H9 (cell line): ENCODE data around the gene TMEM107. TPM values are rescaled to one million over a fixed set of nuclear protein-coding genes. Genes with fewer than 3 reads are reported as not detected.

Experiments used
- DNase-seq: peaks from one replicate; pipeline ENCODE4 v3.0.0-alpha.2; 2017
- H2AFZ ChIP-seq: one replicate; pipeline ENCODE4 v1.6.1; 2013; ENCODE audit warnings: mild to moderate bottlenecking, low read length, control low read depth, moderate library complexity
- H2AK5ac ChIP-seq: 2 replicates; pipeline ENCODE4 v1.6.1; 2013; ENCODE audit warnings: low read length, control low read depth, mixed read lengths; ENCODE audit not compliant: insufficient read length
- H2BK120ac ChIP-seq: one replicate; pipeline ENCODE4 v1.6.1; 2013; ENCODE audit warnings: low read depth, mild to moderate bottlenecking, low read length, control low read depth, inconsistent platforms; ENCODE audit not compliant: poor library complexity, severe bottlenecking
- H2BK12ac ChIP-seq: 2 replicates; pipeline ENCODE4 v1.6.1; 2013; ENCODE audit warnings: low read length, control low read depth, mixed read lengths, low read depth; ENCODE audit not compliant: insufficient read length
- H2BK15ac ChIP-seq: 2 replicates; pipeline ENCODE4 v1.6.1; 2013; ENCODE audit warnings: low read depth, low read length, control low read depth
- H2BK20ac ChIP-seq: one replicate; pipeline ENCODE4 v1.6.1; 2013; ENCODE audit warnings: low read depth, mild to moderate bottlenecking, low read length, control low read depth, inconsistent platforms; ENCODE audit not compliant: poor library complexity, severe bottlenecking
- H2BK5ac ChIP-seq: 2 replicates; pipeline ENCODE4 v1.6.1; 2013; ENCODE audit warnings: low read length, control low read depth, mixed read lengths; ENCODE audit not compliant: insufficient read length
- H3K14ac ChIP-seq: 2 replicates; pipeline ENCODE4 v1.6.1; 2013; ENCODE audit warnings: low read length, control low read depth; ENCODE audit not compliant: insufficient read depth
- H3K18ac ChIP-seq: 2 replicates; pipeline ENCODE4 v1.6.1; 2013; ENCODE audit warnings: low read depth, mild to moderate bottlenecking, mixed read lengths, low read length, control low read depth; ENCODE audit not compliant: insufficient read length
- H3K23ac ChIP-seq: 2 replicates; pipeline ENCODE4 v1.6.1; 2013; ENCODE audit warnings: low read length, control low read depth, mixed read lengths, low read depth; ENCODE audit not compliant: insufficient read length
- H3K23me2 ChIP-seq: 2 replicates; pipeline ENCODE4 v1.6.1; 2013; ENCODE audit warnings: low read depth, mild to moderate bottlenecking, mixed read lengths, low read length, control low read depth; ENCODE audit not compliant: insufficient read length, poor library complexity, severe bottlenecking
- H3K27ac ChIP-seq: 2 replicates; pipeline ENCODE4 v1.5.1; 2013; ENCODE audit warnings: low read length, control low read depth, mixed read lengths, low read depth; ENCODE audit not compliant: insufficient read length
- H3K27me3 ChIP-seq: 2 replicates; pipeline ENCODE4 v1.6.1; 2013; ENCODE audit warnings: low read length, control low read depth, inconsistent platforms; ENCODE audit not compliant: insufficient read depth
- H3K4ac ChIP-seq: 2 replicates; pipeline ENCODE4 v1.6.1; 2013; ENCODE audit warnings: low read depth, mild to moderate bottlenecking, control low read depth, inconsistent platforms, low read length, moderate library complexity
- H3K4me1 ChIP-seq: 2 replicates; pipeline ENCODE4 v1.6.1; 2013; ENCODE audit warnings: low read length, control low read depth, inconsistent platforms; ENCODE audit not compliant: insufficient read depth
- H3K4me2 ChIP-seq: 2 replicates; pipeline ENCODE4 v1.6.1; 2013; ENCODE audit warnings: low read length, control low read depth, mixed read lengths; ENCODE audit not compliant: insufficient read length, insufficient read depth
- H3K56ac ChIP-seq: 2 replicates; pipeline ENCODE4 v1.6.1; 2013; ENCODE audit warnings: low read depth, mild to moderate bottlenecking, mixed read lengths, low read length, control low read depth; ENCODE audit not compliant: insufficient read length
- H3K79me1 ChIP-seq: 2 replicates; pipeline ENCODE4 v1.6.1; 2013; ENCODE audit warnings: low read depth, mild to moderate bottlenecking, moderate library complexity, low read length, control low read depth, inconsistent platforms; ENCODE audit not compliant: insufficient read depth, poor library complexity, severe bottlenecking
- H3K79me2 ChIP-seq: 2 replicates; pipeline ENCODE4 v1.6.1; 2013; ENCODE audit warnings: low read length, control low read depth, inconsistent platforms; ENCODE audit not compliant: insufficient read depth
- H3K9ac ChIP-seq: 2 replicates; pipeline ENCODE4 v1.6.1; 2013; ENCODE audit warnings: low read length, control low read depth, mixed read lengths; ENCODE audit not compliant: insufficient read length; ENCODE audit errors: extremely low read depth
- H3K9me3 ChIP-seq: one replicate; pipeline ENCODE4 v1.6.1; 2013; ENCODE audit warnings: low read depth, low read length, inconsistent platforms; ENCODE audit not compliant: control insufficient read depth
- H3T11ph ChIP-seq: one replicate; pipeline ENCODE4 v1.6.1; 2013; ENCODE audit warnings: mild to moderate bottlenecking, low read length, control low read depth, inconsistent platforms
- H4K20me1 ChIP-seq: one replicate; pipeline ENCODE4 v1.6.1; 2013; ENCODE audit not compliant: control insufficient read depth, insufficient read length, insufficient read depth
- H4K5ac ChIP-seq: 2 replicates; pipeline ENCODE4 v1.6.1; 2013; ENCODE audit warnings: low read depth, mild to moderate bottlenecking, mixed read lengths, low read length, control low read depth; ENCODE audit not compliant: insufficient read length
- H4K8ac ChIP-seq: replicated peaks from 2 replicates; pipeline ENCODE4 v1.6.1; 2013; ENCODE audit warnings: low read length, control low read depth, mixed read lengths, low read depth; ENCODE audit not compliant: insufficient read length
- H4K91ac ChIP-seq: 2 replicates; pipeline ENCODE4 v1.6.1; 2013; ENCODE audit warnings: low read depth, mild to moderate bottlenecking, moderate library complexity, mixed read lengths, low read length, control low read depth; ENCODE audit not compliant: insufficient read length
- H3K27ac Mint-ChIP-seq, 3 experiments: 2 replicates in 2 of 3; 3 replicates in 1 of 3; pipeline ENCODE4 v1.8.0; 2020 to 2021; ENCODE audit warnings: mixed read lengths in 3 of 3, mild to moderate bottlenecking in 1 of 3, moderate library complexity in 1 of 3
- H3K27me3 Mint-ChIP-seq: 2 replicates; pipeline ENCODE4 v1.8.0; 2021; ENCODE audit warnings: low read depth, mild to moderate bottlenecking, moderate library complexity, mixed read lengths
- H3K36me3 Mint-ChIP-seq, 3 experiments: 2 replicates in 2 of 3; 3 replicates in 1 of 3; pipeline ENCODE4 v1.8.0; 2020 to 2021; ENCODE audit warnings: low read depth in 3 of 3, mixed read lengths in 3 of 3; ENCODE audit not compliant: insufficient read depth in 1 of 3
- H3K4me1 Mint-ChIP-seq, 2 experiments: 2 replicates each; pipeline ENCODE4 v1.8.0; 2020; ENCODE audit warnings: mixed read lengths in 2 of 2
- H3K4me3 Mint-ChIP-seq, 2 experiments: 2 replicates in 1 of 2; 3 replicates in 1 of 2; pipeline ENCODE4 v1.8.0; 2020 to 2021; ENCODE audit warnings: mild to moderate bottlenecking in 2 of 2, mixed read lengths in 2 of 2, moderate library complexity in 1 of 2
- H3K9me3 Mint-ChIP-seq, 2 experiments: 2 replicates in 1 of 2; 3 replicates in 1 of 2; pipeline ENCODE4 v1.8.0; 2020; ENCODE audit warnings: mild to moderate bottlenecking in 2 of 2, mixed read lengths in 2 of 2, moderate library complexity in 1 of 2
- CTCF ChIP-seq: fragments of 200-600 bp; sonication (generic); conservative IDR thresholded peaks from 3 replicates; pipeline ENCODE4 v1.8.0; 2021; ENCODE audit warnings: antibody characterized with exemption, mild to moderate bottlenecking
- WGBS: extraction: QIAGEN DNeasy Blood & Tissue Kit; methylation state at CpG from one replicate; pipeline ENCODE4 v1.1.7; 2013; ENCODE audit warnings: missing lambda C conversion rate, low lambda C conversion rate, mixed read lengths; ENCODE audit not compliant: insufficient read length; ENCODE audit errors: extremely low coverage; 5-methylcytosine and 5-hydroxymethylcytosine counted together
- total RNA-seq: library from RNA; stranded (reverse); gene quantifications from 2 replicates; pipeline ENCODE4 v1.2.1, GENCODE V29; 2021

Gene TMEM107
- total RNA-seq, 1 experiment from 2014 or later: 12.7 TPM

- H3K27ac ChIP-seq: no peak overlapping the region
- no peak overlapping the region for H3K14ac ChIP-seq
- no peaks in the 10 kb centered on the region for H3K79me1 ChIP-seq
- H3K4me2 ChIP-seq: no peak overlapping the region
- no peaks in the 10 kb centered on the region for H4K20me1 ChIP-seq
- peaks cover 35 to 39% of the 10 kb centered on the region in 2 experiments for H3K4me1 Mint-ChIP-seq
- TF ChIP-seq CTCF: no peak
- no peaks in the 10 kb centered on the region for H3K79me2 ChIP-seq
- H3T11ph ChIP-seq: no peak overlapping the region
- no peaks in the 10 kb centered on the region for H3K27me3 Mint-ChIP-seq
- peaks cover 3% of the 10 kb centered on the region; the same call in 1 of the 2 replicates for H3K4me1 ChIP-seq
- H2AFZ ChIP-seq: no peak overlapping the region
- no peak overlapping the region for H3K4ac ChIP-seq
- H3K9me3 Mint-ChIP-seq: no peaks in the 10 kb centered on the region
- peak overlapping the region; percentile 81 to 86; a peak in 2 of 5 replicates for H3K4me3 Mint-ChIP-seq
- WGBS: no CpG with 5 or more reads among the region's 5 CpGs
- no peak overlapping the region for H3K18ac ChIP-seq
- H3K27ac Mint-ChIP-seq: no peak overlapping the region; a peak in 1 of 7 replicates
- H2BK15ac ChIP-seq: no peak overlapping the region
- no peaks in the 10 kb centered on the region for H3K27me3 ChIP-seq
- H3K56ac ChIP-seq: no peak overlapping the region
- no peak overlapping the region for H3K9ac ChIP-seq
- no peak overlapping the region for H4K91ac ChIP-seq
- no peaks in the 10 kb centered on the region for H3K9me3 ChIP-seq
- peaks cover 10 to 26% (median 22%) of the 10 kb centered on the region in 3 experiments for H3K36me3 Mint-ChIP-seq
- no peak overlapping the region for H2BK20ac ChIP-seq
- H2BK5ac ChIP-seq: no peak overlapping the region
- H4K5ac ChIP-seq: no peak overlapping the region
- H4K8ac ChIP-seq: no peak overlapping the region
- no peak for DNase-seq
- no peak overlapping the region for H2BK12ac ChIP-seq
- no peak overlapping the region for H3K23ac ChIP-seq
- no peak overlapping the region for H2AK5ac ChIP-seq
- H2BK120ac ChIP-seq: no peak overlapping the region
- peaks cover 21% of the 10 kb centered on the region for H3K23me2 ChIP-seq
These were observed 15.4 kb downstream of the TMEM107 start for GRCh38 chr17:8160741-8161221.
